ENCODE data around the gene NXPE3.
A peak's percentile ranks its signal among the peaks of the same experiment; 100 is the strongest.

The NXPE3 gene

DNA sequence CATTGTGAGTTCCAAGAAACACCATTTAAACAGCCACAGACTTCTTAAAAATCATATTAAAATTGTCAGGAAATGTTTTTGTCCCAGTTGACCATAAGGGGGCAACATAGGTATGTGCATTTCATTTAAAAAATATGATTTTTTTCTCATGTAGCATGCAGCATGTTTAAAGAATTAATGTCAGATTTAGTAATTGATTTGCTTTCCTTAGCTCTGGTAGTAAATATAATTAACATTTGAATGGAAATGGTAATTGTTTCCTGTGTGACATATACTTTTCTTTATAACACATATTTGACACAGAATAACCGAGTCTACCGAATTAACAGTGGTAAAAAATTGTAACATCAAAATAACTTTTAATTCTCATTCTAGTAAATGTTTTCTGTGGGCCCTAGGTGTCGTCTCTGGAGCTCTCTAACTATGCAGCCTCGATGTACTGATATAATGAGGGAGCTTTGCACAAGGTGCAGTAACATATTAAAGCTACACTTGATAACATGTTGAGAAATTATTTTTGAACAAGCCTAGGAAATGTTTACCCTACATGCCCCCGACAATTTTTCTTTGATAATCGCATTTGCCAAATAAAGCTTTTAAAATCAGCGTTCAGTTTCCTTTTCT is 34.9 kb downstream of the NXPE3 start:
- DNase-seq (ENCODE audit: low read depth), result no peak
- TF ChIP-seq, protein P1, sequence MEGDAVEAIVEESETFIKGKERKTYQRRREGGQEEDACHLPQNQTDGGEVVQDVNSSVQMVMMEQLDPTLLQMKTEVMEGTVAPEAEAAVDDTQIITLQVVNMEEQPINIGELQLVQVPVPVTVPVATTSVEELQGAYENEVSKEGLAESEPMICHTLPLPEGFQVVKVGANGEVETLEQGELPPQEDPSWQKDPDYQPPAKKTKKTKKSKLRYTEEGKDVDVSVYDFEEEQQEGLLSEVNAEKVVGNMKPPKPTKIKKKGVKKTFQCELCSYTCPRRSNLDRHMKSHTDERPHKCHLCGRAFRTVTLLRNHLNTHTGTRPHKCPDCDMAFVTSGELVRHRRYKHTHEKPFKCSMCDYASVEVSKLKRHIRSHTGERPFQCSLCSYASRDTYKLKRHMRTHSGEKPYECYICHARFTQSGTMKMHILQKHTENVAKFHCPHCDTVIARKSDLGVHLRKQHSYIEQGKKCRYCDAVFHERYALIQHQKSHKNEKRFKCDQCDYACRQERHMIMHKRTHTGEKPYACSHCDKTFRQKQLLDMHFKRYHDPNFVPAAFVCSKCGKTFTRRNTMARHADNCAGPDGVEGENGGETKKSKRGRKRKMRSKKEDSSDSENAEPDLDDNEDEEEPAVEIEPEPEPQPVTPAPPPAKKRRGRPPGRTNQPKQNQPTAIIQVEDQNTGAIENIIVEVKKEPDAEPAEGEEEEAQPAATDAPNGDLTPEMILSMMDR (IDR thresholded peaks at IDR 0.05; ENCODE audit: control insufficient read depth, extremely low read depth, insufficient read depth), result peak; percentile 57
- no peak overlapping the region for H3K4me3 ChIP-seq (ENCODE audit: low read depth, low read length)

DNA sequence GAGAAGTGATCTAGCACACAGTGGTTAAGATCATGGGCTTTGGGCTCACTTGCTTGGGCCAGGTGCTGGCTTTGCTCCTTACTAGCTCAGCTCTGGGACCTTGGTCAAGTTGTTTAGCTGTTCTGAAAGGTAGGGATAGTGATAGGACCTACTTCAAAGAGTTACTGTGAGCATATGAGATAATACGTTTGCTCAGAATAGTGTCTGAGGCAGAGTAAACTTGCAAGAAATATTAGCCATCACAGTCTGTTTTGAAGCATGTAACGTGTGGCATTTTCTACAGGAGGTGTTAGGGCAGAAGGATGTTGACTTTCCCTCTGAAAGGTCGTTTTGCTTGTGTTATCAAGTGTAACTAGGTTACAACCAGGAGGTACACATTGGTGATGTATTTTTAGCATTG is 35.8 kb downstream of the NXPE3 start:
- TF ChIP-seq, protein P1 (IDR thresholded peaks at IDR 0.05; ENCODE audit: control insufficient read depth, extremely low read depth, insufficient read depth), result no peak
- no peak for DNase-seq (ENCODE audit: low read depth)
- H3K4me3 ChIP-seq (ENCODE audit: low read depth, low read length), result no peak overlapping the region

DNA sequence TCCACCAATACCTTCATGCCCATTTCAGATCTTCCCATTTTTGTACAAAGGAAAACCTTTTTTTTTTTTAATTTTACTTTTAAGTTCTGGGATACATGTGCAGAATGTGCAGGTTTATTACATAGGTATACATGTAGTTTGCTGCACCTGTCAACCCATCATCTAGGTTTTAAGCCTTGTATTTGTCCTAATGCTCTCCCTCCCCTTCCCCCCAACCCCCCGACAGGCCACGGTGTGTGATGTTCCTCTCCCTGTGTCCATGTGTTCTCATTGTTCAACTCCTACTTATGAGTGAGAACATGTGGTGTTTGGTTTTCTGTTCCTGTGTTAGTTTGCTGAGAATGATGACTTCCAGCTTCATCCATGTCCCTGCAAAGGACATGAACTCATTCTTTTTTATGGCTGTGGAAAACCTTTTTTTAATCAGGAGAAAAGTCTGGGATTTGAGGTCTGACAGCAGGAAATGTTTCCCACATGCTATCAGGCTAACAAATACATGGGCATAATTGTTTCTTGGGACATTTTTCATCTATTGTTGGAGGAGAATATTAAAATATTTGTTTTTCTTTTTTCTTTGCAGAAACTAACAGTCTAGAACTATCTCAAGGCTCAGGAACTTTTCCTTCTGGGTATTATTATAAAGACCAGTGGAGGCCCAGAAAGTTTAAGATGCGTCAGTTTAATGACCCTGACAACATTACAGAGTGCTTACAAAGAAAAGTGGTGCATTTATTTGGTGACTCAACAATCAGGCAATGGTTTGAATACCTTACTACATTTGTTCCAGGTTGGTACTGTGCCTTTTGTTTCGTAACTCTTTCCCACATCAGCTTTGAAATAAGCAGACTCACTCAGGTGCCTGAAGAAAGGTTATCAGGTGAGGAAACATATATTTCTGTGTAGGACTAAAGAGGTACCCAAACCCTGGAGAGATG is 37.5 kb downstream of the NXPE3 start:
- DNase-seq (ENCODE audit: low read depth), result no peak

DNA sequence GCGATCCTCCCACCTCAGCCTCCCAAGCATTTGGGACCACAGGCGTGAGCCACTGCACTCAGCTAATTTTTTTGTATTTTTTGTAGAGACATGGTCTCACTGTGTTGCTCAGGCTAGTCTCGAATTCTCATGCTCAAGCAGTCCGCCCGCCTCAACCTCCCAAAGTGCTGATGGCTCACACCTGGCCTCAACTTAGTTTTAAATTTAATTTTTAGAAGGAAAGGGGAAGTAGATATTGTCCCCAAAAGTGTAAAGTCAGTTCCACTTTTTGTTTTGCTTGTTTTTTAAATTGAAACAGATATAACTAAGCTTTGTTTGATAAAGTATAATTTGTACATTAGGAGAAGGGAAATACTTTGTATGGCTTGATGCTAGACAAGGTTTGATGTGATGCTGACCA is 39.0 kb downstream of the NXPE3 start:
- TF ChIP-seq, protein P1 (IDR thresholded peaks at IDR 0.05; ENCODE audit: control insufficient read depth, extremely low read depth, insufficient read depth), result no peak
- no peak overlapping the region for H3K4me3 ChIP-seq (ENCODE audit: low read depth, low read length)
- no peak for DNase-seq (ENCODE audit: low read depth)

More for the DNA sequence above, 37.5 kb downstream of the NXPE3 start:
- no peak overlapping the region for H3K4me3 ChIP-seq (ENCODE audit: low read depth, low read length)
- TF ChIP-seq, protein P1 (IDR thresholded peaks at IDR 0.05; ENCODE audit: control insufficient read depth, extremely low read depth, insufficient read depth), result no peak

DNA sequence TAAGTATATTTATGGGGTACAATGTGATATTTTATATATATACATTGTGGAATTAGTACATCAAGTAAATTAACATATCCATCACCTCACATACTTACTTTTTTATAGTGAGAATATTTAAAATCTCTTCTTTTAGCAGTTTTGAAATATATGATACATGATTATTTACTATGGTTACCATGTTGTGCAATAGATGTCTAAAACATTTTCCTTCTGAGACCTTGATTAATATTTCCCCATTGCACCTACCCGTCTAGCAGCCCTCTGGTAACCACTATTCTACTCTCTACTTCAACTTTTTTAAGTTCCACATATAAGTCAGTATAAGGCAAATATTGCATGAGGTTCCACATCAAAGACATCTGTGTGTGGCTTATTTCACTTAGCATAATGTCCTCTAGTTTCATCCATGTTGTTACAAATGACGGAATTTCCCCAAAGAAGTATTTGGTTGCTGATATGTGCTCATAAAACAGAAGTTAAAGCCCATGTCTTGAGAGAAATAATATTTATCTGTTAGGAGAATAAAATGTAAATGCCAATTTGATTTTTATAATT is 40.7 kb downstream of the NXPE3 start:
- no peak for DNase-seq (ENCODE audit: low read depth)
- H3K4me3 ChIP-seq (ENCODE audit: low read depth, low read length), result no peak overlapping the region
- TF ChIP-seq, protein P1 (IDR thresholded peaks at IDR 0.05; ENCODE audit: control insufficient read depth, extremely low read depth, insufficient read depth), result no peak

DNA sequence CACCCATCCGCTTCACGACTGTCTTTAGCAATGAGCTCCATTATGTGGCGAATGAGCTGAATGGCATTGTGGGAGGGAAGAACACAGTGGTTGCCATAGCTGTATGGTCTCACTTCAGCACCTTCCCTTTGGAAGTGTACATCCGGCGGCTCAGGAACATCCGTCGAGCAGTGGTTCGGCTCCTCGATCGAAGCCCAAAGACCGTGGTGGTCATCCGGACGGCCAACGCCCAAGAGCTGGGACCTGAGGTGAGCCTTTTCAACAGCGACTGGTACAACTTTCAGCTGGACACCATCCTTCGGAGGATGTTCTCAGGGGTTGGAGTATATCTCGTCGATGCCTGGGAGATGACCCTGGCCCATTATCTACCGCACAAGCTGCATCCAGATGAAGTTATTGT is 42.5 kb downstream of the NXPE3 start:
- TF ChIP-seq, protein P1 (IDR thresholded peaks at IDR 0.05; ENCODE audit: control insufficient read depth, extremely low read depth, insufficient read depth), result no peak
- H3K4me3 ChIP-seq (ENCODE audit: low read depth, low read length), result no peak overlapping the region
- DNase-seq (ENCODE audit: low read depth), result no peak

All from LNCaP clone FGC (cell line).